Activated CD8-positive, alpha-beta memory T cell treated with anti-CD3 and anti-CD28 coated beads for 48 hours (primary cell): ENCODE data around the gene ZNF154.
"Not testable (repeated sequence)": the region's sequence is repeated elsewhere in the genome, so short reads cannot be mapped to it uniquely, and the experiment has no call there.

Experiments used
- DNase-seq, 3 experiments: peaks; one replicate each; pipeline ENCODE4 v3.0.0-alpha.2; 2020; ENCODE audit warnings: low read depth in 2 of 3, low spot score in 2 of 3

ZNF154 gene

GRCh38 chr19:57708641-57709361 is at the start of gene ZNF154:
Gene ZNF154, minus strand, starts transcription at chr19:57709204. Its CDS starts 233 bp downstream, at chr19:57708971.
- DNase-seq: peak in 1 of 3 experiments; percentile 8

DNA sequence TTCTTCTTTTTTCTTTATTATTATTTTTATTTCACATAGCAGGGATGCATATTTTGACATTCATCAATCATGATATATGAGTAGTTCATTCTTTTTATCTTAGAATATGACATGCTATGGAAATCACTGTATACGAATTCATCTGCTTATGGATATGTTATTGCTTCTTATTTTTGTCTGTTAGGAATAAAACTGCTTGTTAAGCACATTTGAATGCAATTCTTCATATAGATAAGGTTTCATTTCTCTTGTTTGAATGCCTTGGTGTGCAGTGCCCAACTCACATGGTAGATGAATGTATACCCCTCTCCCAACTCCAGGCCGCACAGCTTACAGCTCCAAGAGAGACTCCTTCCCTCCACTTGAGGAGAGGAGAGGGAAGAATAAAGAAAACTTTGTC is 48.9 kb upstream of the ZNF154 start:
- no peak for DNase-seq

GRCh38 chr19:57755031-57755430 is 46.0 kb upstream of the ZNF154 start:
- no peak for DNase-seq

GRCh38 chr19:57754091-57754673 is 45.2 kb upstream of the ZNF154 start:
- no peak for DNase-seq

DNA sequence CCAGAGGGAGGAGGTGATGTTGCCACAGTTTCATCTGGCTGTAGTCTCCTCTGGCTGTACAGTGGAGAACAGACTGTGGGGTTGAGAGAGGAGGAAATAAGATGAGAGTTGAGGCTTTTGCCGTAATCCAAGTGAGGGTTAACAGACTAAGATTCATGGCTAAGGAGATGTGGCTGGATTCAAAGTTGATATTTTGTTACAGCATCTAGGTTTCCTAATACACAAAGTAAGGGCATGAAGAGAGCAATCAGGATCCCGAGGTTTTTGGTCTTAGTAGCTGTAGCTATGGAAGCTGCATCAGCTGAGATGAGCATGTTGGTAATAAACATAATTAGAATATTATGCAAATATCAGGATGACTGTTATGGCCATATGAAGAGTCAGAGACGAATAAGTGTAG is 39.0 kb upstream of the ZNF154 start:
- no peak for DNase-seq

- no peak for DNase-seq
These were observed 38.4 kb upstream of the ZNF154 start for GRCh38 chr19:57747472-57747807.

- DNase-seq: peak; percentile 29 to 61 (median 56)
These were observed 37.8 kb upstream of the ZNF154 start, which contains the start of gene ZNF776 for GRCh38 chr19:57746580-57747471. Gene ZNF776, plus strand, starts transcription at chr19:57746815. Its CDS starts 244 bp downstream, at chr19:57747059.

DNA sequence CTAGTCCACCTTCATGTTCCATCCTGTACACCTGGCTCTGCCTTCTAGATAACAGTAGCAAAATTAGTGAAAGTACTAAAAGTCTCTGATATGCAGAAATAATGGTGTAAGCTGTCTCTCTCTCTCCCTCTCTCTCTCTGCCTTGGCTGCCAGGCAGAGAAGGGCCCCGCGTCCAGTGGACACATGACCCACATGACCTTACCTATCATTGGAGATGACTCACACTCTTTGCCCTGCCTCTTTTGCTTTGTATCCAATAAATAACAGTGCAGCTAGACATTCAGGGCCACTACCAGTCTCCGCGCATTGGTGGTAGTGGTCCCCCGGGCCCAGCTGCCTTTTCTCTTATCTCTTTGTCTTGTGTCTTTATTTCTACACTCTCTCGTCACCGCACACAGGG is 29.8 kb upstream of the ZNF154 start:
- not testable (repeated sequence) for DNase-seq

DNA sequence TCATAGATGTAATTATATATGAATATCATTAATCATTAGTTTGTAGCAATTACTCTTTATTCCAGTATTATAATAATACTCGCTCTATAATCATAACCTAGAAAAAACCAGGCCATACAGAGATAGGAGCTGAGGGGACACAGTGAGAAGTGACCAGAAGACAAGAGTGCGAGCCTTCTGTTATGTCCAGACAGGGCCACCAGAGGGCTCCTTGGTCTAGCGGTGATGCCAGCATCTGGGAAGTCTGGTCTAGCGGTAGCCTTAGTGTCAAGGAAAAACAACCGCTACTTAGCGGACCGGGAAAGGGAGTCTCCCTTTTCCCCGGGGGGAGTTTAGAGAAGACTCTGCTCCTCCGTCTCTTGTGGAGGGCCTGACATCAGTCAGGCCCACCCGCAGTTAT is 29.3 kb upstream of the ZNF154 start:
- DNase-seq: peak in 1 of 3 experiments; percentile 11

DNA sequence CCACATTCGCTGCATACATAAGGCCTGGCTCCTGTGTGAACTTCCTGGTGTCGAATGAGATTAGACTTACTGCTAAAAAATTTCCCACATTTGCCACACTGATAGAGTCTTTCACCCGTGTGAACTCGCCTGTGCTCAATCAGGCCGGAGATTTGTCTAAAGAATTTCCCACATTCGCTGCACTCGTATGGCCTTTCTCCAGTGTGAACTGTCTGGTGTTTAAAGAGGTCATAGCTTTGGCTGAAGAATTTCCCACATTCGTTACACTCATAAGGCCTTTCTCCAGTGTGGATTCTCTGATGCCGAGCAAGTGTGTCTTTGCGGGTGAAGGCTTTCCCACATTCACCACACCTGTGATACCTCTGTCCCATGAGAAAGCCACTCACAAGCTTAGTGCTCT is 11.9 kb upstream of the ZNF154 start:
- DNase-seq: no peak

DNA sequence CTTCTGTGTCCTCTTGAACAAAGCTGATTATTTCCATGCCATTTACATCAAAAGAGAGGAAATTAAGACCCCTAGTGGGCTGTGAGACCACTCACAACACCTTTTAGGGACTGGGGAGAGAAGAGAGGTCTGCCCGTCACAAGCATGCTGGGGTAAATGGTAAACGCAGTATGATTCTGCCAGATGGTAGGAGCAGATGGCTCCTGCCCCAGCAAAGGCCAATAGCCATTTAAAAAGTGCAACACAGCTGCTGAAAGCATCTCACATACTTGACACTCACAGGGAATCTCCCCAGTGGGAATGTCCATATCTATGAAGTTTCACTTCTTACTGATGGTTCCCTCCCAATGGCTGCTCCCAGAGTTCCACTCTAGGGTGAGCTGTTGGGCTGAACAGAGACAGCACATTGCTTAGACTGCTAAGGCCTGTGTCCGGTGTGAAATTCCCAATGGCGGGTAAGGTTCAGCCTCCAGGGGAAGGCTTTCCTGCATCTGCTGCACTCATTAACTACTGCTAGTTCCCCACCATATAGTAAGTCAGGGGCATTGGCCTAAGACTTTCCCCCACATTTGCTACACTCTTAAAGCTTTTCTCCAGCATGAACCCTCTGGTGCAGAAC is 11.0 kb upstream of the ZNF154 start:
- DNase-seq: no peak

- DNase-seq: no peak
These were observed 10.4 kb upstream of the ZNF154 start for GRCh38 chr19:57719424-57719823.

GRCh38 chr19:57712222-57712621 is 3.2 kb upstream of the ZNF154 start:
- no peak for DNase-seq

DNA sequence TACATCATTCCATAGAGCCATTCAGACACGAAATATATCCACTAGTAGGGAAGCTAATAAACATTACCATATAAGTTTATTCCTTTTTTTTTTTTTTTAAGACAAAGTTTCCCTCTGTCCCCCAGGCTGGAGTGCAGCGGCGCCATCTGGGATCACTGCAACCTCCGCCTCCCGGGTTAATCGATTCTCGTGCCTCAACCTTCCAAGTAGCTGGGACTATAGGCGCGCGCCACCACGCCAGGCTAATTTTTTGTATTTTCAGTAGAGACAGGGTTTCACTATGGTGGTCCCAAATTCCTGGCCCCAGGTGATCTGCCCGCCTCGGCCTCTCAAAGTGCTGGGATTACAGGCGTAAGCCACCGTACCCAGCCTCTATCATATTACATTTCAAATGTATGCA is 612 bp upstream of the ZNF154 start:
- no peak for DNase-seq

GRCh38 chr19:57706346-57706745 is 2.7 kb downstream of the ZNF154 start:
- DNase-seq: no peak

GRCh38 chr19:57701625-57702024 is 7.4 kb downstream of the ZNF154 start:
- no peak for DNase-seq

DNA sequence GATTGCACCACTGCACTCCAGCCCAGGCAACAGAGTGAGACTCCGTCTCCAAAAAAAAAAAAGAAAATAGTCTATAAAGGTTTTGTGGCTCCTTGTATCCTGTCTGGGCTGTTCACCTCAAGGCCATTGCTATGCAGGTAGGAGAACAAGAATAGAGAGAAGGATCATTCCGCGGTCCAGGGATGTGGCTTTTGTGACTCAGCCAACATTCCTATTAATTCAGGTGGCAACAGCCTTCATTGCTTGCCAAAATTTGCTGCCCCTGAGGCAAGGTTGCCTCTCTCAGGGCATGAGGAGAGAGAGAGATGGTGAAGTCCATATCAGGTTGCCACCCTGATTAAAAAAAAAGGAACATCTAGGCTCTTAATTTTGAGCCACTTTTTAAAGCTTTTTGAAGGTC is 19.3 kb downstream of the ZNF154 start:
- DNase-seq: no peak

- no peak for DNase-seq
These were observed 20.8 kb downstream of the ZNF154 start for GRCh38 chr19:57688011-57688763.

DNA sequence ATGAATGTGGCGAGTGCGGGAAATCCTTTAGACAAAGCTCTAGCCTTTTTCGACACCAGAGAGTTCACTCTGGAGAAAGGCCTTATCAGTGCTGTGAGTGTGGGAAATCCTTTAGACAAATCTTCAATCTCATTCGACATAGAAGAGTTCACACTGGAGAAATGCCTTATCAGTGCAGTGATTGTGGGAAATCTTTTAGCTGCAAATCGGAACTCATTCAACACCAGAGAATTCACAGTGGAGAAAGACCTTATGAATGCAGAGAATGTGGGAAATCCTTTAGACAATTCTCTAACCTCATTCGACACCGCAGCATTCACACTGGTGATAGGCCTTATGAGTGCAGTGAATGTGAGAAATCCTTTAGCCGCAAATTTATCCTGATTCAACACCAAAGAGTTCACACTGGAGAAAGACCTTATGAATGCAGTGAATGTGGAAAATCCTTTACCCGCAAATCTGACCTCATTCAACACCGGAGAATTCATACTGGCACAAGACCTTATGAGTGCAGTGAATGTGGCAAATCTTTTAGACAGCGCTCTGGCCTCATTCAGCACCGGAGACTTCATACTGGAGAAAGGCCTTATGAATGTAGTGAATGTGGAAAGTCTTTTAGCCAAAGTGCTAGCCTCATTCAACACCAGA is 21.5 kb downstream of the ZNF154 start:
- DNase-seq: no peak

GRCh38 chr19:57686727-57687126 is 22.3 kb downstream of the ZNF154 start:
- DNase-seq: no peak
